ENCODE measurements around the gene DUSP5. TPM values are rescaled to one million over a fixed set of nuclear protein-coding genes. Genes with fewer than 3 reads are reported as not detected.

Gene DUSP5
- total and polyA plus RNA-seq, 2 of the 8 experiments (the other 6 are each of a cell fraction or from before 2014, with no cell fraction given): 13.6 to 30.3 TPM

GRCh38 chr10:110462166-110463095, 35.3 kb upstream of the DUSP5 start:
- Histone ChIP-seq H2AK5ac (ENCODE audit: low read depth, low read length) (no peak overlapping the region), H2BK5ac (ENCODE audit: low read depth, low read length) (no peak overlapping the region), H3K23me2 (ENCODE audit: low read depth, low read length) (no peaks in the 10 kb centered on the region), H3K79me1 (ENCODE audit: low read depth, low read length) (no peaks in the 10 kb centered on the region), H4K5ac (ENCODE audit: insufficient read length, low read depth, low read length) (no peak overlapping the region), H2BK120ac (replicated peaks; ENCODE audit: low read depth, low read length) (no peak overlapping the region), H2BK15ac (ENCODE audit: low read length) (no peak overlapping the region), H3K56ac (replicated peaks; ENCODE audit: insufficient read length, low read depth, low read length) (no peak overlapping the region), H2BK20ac (ENCODE audit: low read length) (0 out of 2 replicates have a peak overlapping the region, but pooled peaks have one; percentile 57), H4K20me1 (replicated peaks in 1 of 2; ENCODE audit: control insufficient read depth in 1 of 2, insufficient read depth in 2 of 2, low read length in 2 of 2) (no peaks in the 10 kb centered on the region), H3K36me3 (ENCODE audit: control insufficient read depth in 2 of 4, insufficient read depth in 4 of 4, low read length in 3 of 4) (no peaks in the 10 kb centered on the region), H2AFZ (ENCODE audit: low read length) (peak overlapping the region; percentile 59), H3K4me3 (ENCODE audit: extremely low read depth in 1 of 4, insufficient read depth in 2 of 4, low read depth in 3 of 4, low read length in 4 of 4) (no peak overlapping the region), H3K27me3 (replicated peaks in 1 of 4; ENCODE audit: control insufficient read depth in 3 of 4, extremely low read depth in 1 of 4, insufficient read depth in 3 of 4, low read length in 3 of 4) (no peaks in the 10 kb centered on the region), H3K79me2 (ENCODE audit: control insufficient read depth in 1 of 2, insufficient read depth in 2 of 2, low read length in 2 of 2) (no peaks in the 10 kb centered on the region), H3K4me2 (ENCODE audit: insufficient read depth in 1 of 2, low read depth in 2 of 2, low read length in 2 of 2) (no peak overlapping the region), H2BK12ac (ENCODE audit: low read depth, low read length) (0 out of 2 replicates have a peak overlapping the region, but pooled peaks have one; percentile 23), H3K23ac (ENCODE audit: insufficient read length) (no peak overlapping the region), H3K9ac (replicated peaks in 1 of 4; ENCODE audit: extremely low read depth in 1 of 4, low read depth in 3 of 4, low read length in 3 of 4) (no peak overlapping the region), H3K27ac (ENCODE audit: low read depth, low read length) (no peak overlapping the region), H3K4ac (replicated peaks; ENCODE audit: insufficient read length, low read depth, low read length) (no peak overlapping the region), H3K14ac (ENCODE audit: insufficient read length) (no peak overlapping the region), H3K18ac (ENCODE audit: extremely low read depth, low read length) (no peak overlapping the region; the same call in 1 of the 2 replicates), H3K4me1 (replicated peaks in 1 of 4; ENCODE audit: control insufficient read depth in 3 of 4, insufficient read depth in 4 of 4, low read length in 3 of 4) (peaks cover 0 to 2% (median 0%) of the 10 kb centered on the region in 4 experiments; a peak in 1 of 7 replicates), H3K9me3 (ENCODE audit: insufficient read depth in 2 of 2, low read depth in 1 of 2, low read length in 1 of 2) (no peaks in the 10 kb centered on the region), H4K8ac (ENCODE audit: extremely low read depth, insufficient read depth, low read length) (no peak overlapping the region), H4K91ac (replicated peaks; ENCODE audit: insufficient read length, low read length) (no peak overlapping the region)
- POLR2A ChIA-PET (ENCODE audit: partially characterized antibody): interaction anchor here (0.9 kb wide), 1 partner anchor 129 kb away, joined by 3 read pairs; no protein-coding TSS in a partner anchor
- WGBS, 2 experiments (ENCODE audit: extremely low coverage in 1 of 2, insufficient coverage in 1 of 2, insufficient read length in 1 of 2, insufficient replicate concordance in 2 of 2, low coverage in 1 of 2, low lambda C conversion rate in 2 of 2, missing lambda C conversion rate in 1 of 2): 89% methylated on average over 19 of the region's 19 CpGs; no CpG with 5 or more reads in 1 of the 2 experiments
- FAIRE-seq (no peak), DNase-seq (ENCODE audit: low read depth in 1 of 2, low spot score in 2 of 2) (no peak)
- CTCF ChIA-PET (ENCODE audit: partially characterized antibody): interaction anchor here (0.6 to 2.2 kb wide), 6 partner anchors 14 to 152 kb away, joined by 3 to 5 read pairs (median 3); no protein-coding TSS in a partner anchor
- TF ChIP-seq GTF2F1 (IDR thresholded peaks at IDR 0.05; ENCODE audit: borderline replicate concordance, low read depth, low read length) (no peak), BCL11A (IDR thresholded peaks at IDR 0.05; ENCODE audit: low read depth in 2 of 2, low read length in 2 of 2) (no peak), EGR1 (IDR thresholded peaks at IDR 0.05; ENCODE audit: borderline replicate concordance, low read depth, low read length) (no peak), NANOG (IDR thresholded peaks at IDR 0.05; ENCODE audit: insufficient read depth, low read depth, low read length, poor library complexity, severe bottlenecking) (no peak), FOSL1 (IDR thresholded peaks at IDR 0.05; ENCODE audit: insufficient read depth, low read depth, low read length) (no peak), HDAC6 (IDR thresholded peaks at IDR 0.05; ENCODE audit: low read depth, low read length) (no peak), RFX5 (IDR thresholded peaks at IDR 0.05; ENCODE audit: borderline replicate concordance, low read depth, low read length) (no peak), CHD1 (IDR thresholded peaks at IDR 0.05; ENCODE audit: low read depth, low read length) (no peak), JUN (IDR thresholded peaks at IDR 0.05; ENCODE audit: low read depth, low read length) (no peak), RBBP5 (IDR thresholded peaks at IDR 0.05; ENCODE audit: borderline replicate concordance, low read depth, low read length) (no peak), ZNF274 (IDR thresholded peaks at IDR 0.05; ENCODE audit: borderline replicate concordance, extremely low read depth, low read length) (no peak), POLR2AphosphoS5 (IDR thresholded peaks at IDR 0.05; ENCODE audit: low read depth, low read length) (no peak)
